HFF-Myc (cell line): Measurements from ENCODE around the gene WFDC11.
A peak's percentile ranks its signal among the peaks of the same experiment; 100 is the strongest.

ENCODE experiments used
- DNase-seq: peaks from one replicate; pipeline ENCODE4 v3.0.0-alpha.2; 2011; ENCODE audit warnings: low read depth; ENCODE audit errors: extremely low read depth
- H3K4me3 ChIP-seq: replicated peaks from 2 replicates; pipeline ENCODE4 v1.5.1; 2011; ENCODE audit warnings: low read depth, mild to moderate bottlenecking, control low read depth, low read length
- CTCF ChIP-seq: IDR thresholded peaks from 2 replicates; pipeline ENCODE4 v1.5.1; 2012; ENCODE audit warnings: mild to moderate bottlenecking, low read depth, low read length, control low read depth; ENCODE audit errors: missing control alignments

Gene WFDC11

GRCh38 chr20:45639687-45640086 lies 30.4 kb downstream of the WFDC11 start:
- DNase-seq, result no peak
- H3K4me3 ChIP-seq, result no peak overlapping the region
- no peak for TF ChIP-seq CTCF

- no peak overlapping the region for H3K4me3 ChIP-seq
- DNase-seq, result no peak
- no peak for TF ChIP-seq CTCF
These were observed 33.5 kb downstream of the WFDC11 start for GRCh38 chr20:45636513-45636912.

- no peak within 1 kb of the TSS for H3K4me3 ChIP-seq
- no peak for TF ChIP-seq CTCF
- DNase-seq, result no peak
These were observed 38.9 kb downstream of the WFDC11 start, which contains the start of gene WFDC9 for GRCh38 chr20:45631184-45631583. TSS of gene WFDC9 (minus strand) at chr20:45631284. CDS start at chr20:45610181, 21,103 bp downstream.

GRCh38 chr20:45630371-45630770 lies 39.7 kb downstream of the WFDC11 start:
- DNase-seq, result no peak
- H3K4me3 ChIP-seq, result no peak overlapping the region
- no peak for TF ChIP-seq CTCF

- peak; percentile 19 for DNase-seq
- peak; percentile 79 for TF ChIP-seq CTCF
- no peak within 1 kb of the TSS for H3K4me3 ChIP-seq
These were observed 40.4 kb downstream of the WFDC11 start, which contains the start of gene WFDC10A for GRCh38 chr20:45629496-45630100. TSS of gene WFDC10A (plus strand) at chr20:45629739. CDS start at chr20:45629814, 75 bp downstream.

- no peak for DNase-seq
- H3K4me3 ChIP-seq, result no peak overlapping the region
- TF ChIP-seq CTCF, result no peak
These were observed 43.5 kb downstream of the WFDC11 start for GRCh38 chr20:45626540-45626939.

- no peak for TF ChIP-seq CTCF
- H3K4me3 ChIP-seq, result no peak overlapping the region
- DNase-seq, result no peak
These were observed 48.4 kb downstream of the WFDC11 start for GRCh38 chr20:45621593-45621992.
